ENCODE measurements around the gene PLAC1.
A peak's percentile ranks its signal among the peaks of the same experiment; 100 is the strongest.

PLAC1 gene

GRCh38 chrX:134571796-134572195, 86.5 kb downstream of the PLAC1 start:
- DNase-seq = no peak

GRCh38 chrX:134570899-134571298, 87.4 kb downstream of the PLAC1 start:
- DNase-seq = peak; percentile 23 to 36

- no peak for DNase-seq
These were observed 87.8 kb downstream of the PLAC1 start for GRCh38 chrX:134570509-134570846.

GRCh38 chrX:134569306-134569705, 89.0 kb downstream of the PLAC1 start:
- DNase-seq = no peak

GRCh38 chrX:134568285-134569016, 89.8 kb downstream of the PLAC1 start:
- no peak for DNase-seq

GRCh38 chrX:134566506-134566905, 91.8 kb downstream of the PLAC1 start:
- no peak for DNase-seq

- no peak for DNase-seq
These were observed 96.3 kb downstream of the PLAC1 start for GRCh38 chrX:134562002-134562401.

- no peak for DNase-seq
These were observed 100.1 kb downstream of the PLAC1 start for GRCh38 chrX:134558133-134558532.

GRCh38 chrX:134554291-134554690, 104.0 kb downstream of the PLAC1 start:
- peak; percentile 12 to 24 for DNase-seq

GRCh38 chrX:134552351-134552750, 105.9 kb downstream of the PLAC1 start:
- no peak for DNase-seq

GRCh38 chrX:134551376-134552048, 106.8 kb downstream of the PLAC1 start:
- no peak for DNase-seq

GRCh38 chrX:134548257-134549201, 109.7 kb downstream of the PLAC1 start:
- DNase-seq = peak in 1 of 2 experiments; percentile 34

- no peak for DNase-seq
These were observed 111.1 kb downstream of the PLAC1 start for GRCh38 chrX:134547047-134547679.

GRCh38 chrX:134546187-134546586, 112.1 kb downstream of the PLAC1 start:
- no peak for DNase-seq

- DNase-seq = no peak
These were observed 112.8 kb downstream of the PLAC1 start for GRCh38 chrX:134545510-134545909.

- no peak for DNase-seq
These were observed 113.6 kb downstream of the PLAC1 start for GRCh38 chrX:134544513-134545151.

GRCh38 chrX:134544135-134544512, 114.1 kb downstream of the PLAC1 start:
- no peak for DNase-seq

- no peak for DNase-seq
These were observed 115.0 kb downstream of the PLAC1 start for GRCh38 chrX:134543288-134543687.

GRCh38 chrX:134542485-134542884, 115.8 kb downstream of the PLAC1 start:
- peak; percentile 57 to 62 for DNase-seq

GRCh38 chrX:134541906-134542305, 116.4 kb downstream of the PLAC1 start:
- DNase-seq = no peak

GRCh38 chrX:134538316-134538715, 120.0 kb downstream of the PLAC1 start:
- no peak for DNase-seq

GRCh38 chrX:134537179-134537955, 120.9 kb downstream of the PLAC1 start:
- DNase-seq = no peak

Measured in Kasumi-1 (cell line).